Right atrium auricular region (tissue), 2 donors: ENCODE data around the gene CEP170B. TPM values are rescaled to one million over a fixed set of nuclear protein-coding genes. Genes with fewer than 3 reads are reported as not detected.

Experiments used
- DNase-seq: peaks from one replicate; pipeline ENCODE4 v3.0.0-alpha.2; 2019; ENCODE audit warnings: low spot score
- H3K27ac ChIP-seq, 2 donors: fragments of 200-600 bp; sonication (generic); 1 replicate in 1 of 2; 2 replicates in 1 of 2; pipeline ENCODE4 v1.5.1; 2016 to 2019
- H3K27me3 ChIP-seq, 2 donors: fragments of 200-600 bp; sonication (generic); one replicate each; pipeline versions ENCODE4 v1.5.1 to v1.6.0; 2017 to 2019
- H3K36me3 ChIP-seq: fragments of 200-600 bp; sonication (generic); one replicate; pipeline ENCODE4 v1.5.1; 2016
- H3K4me1 ChIP-seq, 2 donors: fragments of 200-600 bp; sonication (generic); one replicate each; pipeline versions ENCODE4 v1.5.1 to v1.6.0; 2017 to 2019
- H3K4me3 ChIP-seq, 2 donors: fragments of 200-600 bp; sonication (generic); 1 replicate in 1 of 2; 2 replicates in 1 of 2; pipeline ENCODE4 v1.5.1; 2017 to 2019; ENCODE audit warnings: mild to moderate bottlenecking in 1 of 2, moderate library complexity in 1 of 2
- H3K9me3 ChIP-seq, 2 donors: fragments of 200-600 bp; sonication (generic); one replicate each; pipeline ENCODE4 v1.5.1; 2019
- CTCF ChIP-seq, 2 donors: fragments of 200-600 bp; sonication (generic); IDR thresholded peaks; one replicate each; pipeline ENCODE4 v1.5.1; 2019; ENCODE audit warnings: antibody characterized with exemption in 2 of 2
- total RNA-seq, 2 donors: library from RNA; depleted of rRNA; stranded (reverse); fragments of >200 nt; gene quantifications; one replicate each; pipeline ENCODE4 v1.1.0, GENCODE V29; 2016

CEP170B gene
- total RNA-seq, 2 donors from 2014 or later = 7.9 to 15.1 TPM

DNA sequence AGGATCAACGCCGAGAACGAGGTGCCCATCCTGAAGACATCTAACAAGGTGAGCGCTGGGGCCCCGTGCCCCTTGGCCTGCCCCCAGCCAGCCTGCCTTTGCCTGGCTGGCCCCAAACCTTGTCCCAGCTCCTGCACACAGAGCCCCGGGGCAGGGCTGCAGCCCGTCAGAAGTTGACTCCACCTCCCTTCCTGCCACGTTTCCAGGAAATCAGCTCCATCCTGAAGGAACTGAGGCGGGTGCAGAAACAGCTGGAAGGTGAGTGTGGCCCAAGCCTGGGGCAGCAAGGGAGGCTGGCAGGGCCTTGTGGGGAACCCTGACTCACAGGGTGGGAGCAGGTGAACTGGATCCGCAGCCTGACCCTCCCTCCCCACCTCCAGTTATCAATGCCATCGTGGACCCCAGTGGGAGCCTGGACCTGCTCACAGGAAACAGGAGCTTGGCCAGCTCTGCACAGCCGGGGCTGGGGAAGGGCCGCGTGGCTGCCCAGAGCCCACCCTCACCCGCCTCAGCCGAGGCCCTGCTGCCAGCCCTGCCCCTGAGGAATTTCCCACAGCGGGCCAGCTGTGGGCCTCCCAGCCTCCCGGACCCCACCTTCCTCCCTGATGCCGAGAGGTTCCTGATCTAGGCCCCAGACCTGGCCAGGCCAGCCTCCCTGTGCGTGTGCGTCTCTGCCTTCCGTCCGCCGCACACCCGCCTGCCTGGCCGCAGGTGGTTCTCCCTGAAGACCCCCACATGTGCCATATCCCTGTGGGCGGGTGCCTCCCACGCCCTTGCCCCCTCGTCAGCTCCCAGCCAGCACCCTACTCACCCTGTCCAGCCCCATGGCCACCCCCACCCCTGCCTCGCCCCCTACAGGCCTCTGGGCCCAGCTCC, 29.5 kb downstream of the CEP170B start:
- H3K4me3 ChIP-seq = no peak overlapping the region
- no peaks in the 10 kb centered on the region for H3K36me3 ChIP-seq
- peaks cover 0 to 20% of the 10 kb centered on the region in 2 donors for H3K4me1 ChIP-seq
- H3K9me3 ChIP-seq = no peaks in the 10 kb centered on the region
- no peak for TF ChIP-seq CTCF (IDR thresholded peaks at IDR 0.05)
- H3K27ac ChIP-seq = no peak overlapping the region
- DNase-seq = no peak
- H3K27me3 ChIP-seq = no peaks in the 10 kb centered on the region

DNA sequence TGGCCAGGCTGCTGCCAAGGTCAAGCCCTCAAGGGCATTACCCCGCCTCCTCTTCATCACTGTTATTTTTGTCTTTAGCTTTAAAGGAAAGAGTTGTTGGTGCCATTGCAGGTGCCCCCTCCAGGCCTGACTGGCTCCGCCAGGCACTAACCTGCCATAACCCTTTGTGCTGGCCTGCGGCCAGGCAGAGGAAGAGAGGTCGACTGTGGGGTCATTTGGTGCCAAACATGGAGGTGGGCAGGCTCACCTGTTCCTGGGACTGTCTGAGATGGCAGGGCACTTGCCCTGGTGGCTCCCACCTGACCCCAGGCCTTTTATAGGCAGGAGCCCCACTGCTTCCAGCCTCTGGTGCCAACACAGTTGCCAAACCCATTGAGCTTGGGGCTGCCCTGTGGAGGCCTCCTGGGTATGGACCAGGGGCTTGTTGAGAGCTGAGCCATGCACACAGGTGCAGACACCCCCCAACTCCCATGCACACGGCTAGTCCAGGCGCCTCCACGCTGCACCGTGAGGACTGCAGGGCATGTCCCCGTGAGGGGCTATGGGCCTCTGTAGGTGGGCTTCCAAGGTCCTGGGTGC, 30.2 kb downstream of the CEP170B start:
- Histone ChIP-seq H3K27ac (no peak overlapping the region), H3K4me1 (peaks cover 0 to 20% of the 10 kb centered on the region in 2 donors), H3K9me3 (no peaks in the 10 kb centered on the region), H3K36me3 (no peaks in the 10 kb centered on the region), H3K4me3 (no peak overlapping the region), H3K27me3 (no peaks in the 10 kb centered on the region)
- DNase-seq = no peak
- TF ChIP-seq CTCF (IDR thresholded peaks at IDR 0.05) = no peak

DNA sequence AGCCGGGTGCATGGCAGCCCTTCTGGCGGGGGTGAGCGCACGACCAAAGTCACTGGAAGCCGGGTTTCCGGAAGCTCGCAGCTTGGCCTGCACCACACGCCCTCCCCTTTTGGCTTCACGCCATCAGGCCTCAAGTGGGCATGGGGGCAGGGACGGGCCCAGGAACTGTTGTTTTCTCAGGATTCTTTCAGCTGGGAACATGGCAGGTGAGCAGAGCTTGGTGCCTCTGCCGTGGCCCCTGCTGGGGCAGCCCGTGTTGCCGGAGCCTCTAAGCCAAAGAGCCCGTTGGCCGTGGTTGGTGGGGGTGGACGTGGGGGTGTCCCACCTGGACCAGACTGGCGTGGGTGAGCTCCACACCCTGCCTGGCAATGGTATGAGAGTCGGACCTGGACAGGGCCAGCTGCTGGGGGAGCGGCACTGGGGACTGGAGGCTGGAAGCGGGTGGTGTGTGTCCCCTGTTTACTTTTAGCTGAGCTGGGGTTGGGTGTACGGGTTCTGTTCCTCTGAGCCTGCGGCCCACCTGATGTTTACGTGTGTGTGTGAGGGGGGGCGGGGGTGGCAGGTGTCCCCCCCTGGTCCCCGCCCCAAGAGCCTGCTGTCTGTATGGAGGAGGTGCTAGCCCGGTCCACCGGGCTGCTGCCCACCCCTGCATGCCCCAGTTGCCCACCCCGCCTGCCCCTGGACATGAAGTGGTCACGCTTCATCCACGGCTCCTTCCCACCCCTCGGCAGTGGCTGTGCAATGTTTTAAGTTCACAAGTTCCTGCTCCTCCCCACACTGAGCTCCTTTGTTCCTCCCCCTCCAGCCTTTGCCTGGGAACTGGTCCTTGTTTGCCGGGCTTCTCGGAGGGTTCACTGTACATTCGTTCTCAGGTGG, 31.0 kb downstream of the CEP170B start:
- H3K9me3 ChIP-seq = no peaks in the 10 kb centered on the region
- H3K36me3 ChIP-seq = no peaks in the 10 kb centered on the region
- no peak overlapping the region for H3K27ac ChIP-seq
- peaks cover 0 to 20% of the 10 kb centered on the region in 2 donors for H3K4me1 ChIP-seq
- DNase-seq = no peak
- no peak for TF ChIP-seq CTCF (IDR thresholded peaks at IDR 0.05)
- no peaks in the 10 kb centered on the region for H3K27me3 ChIP-seq
- no peak overlapping the region for H3K4me3 ChIP-seq

DNA sequence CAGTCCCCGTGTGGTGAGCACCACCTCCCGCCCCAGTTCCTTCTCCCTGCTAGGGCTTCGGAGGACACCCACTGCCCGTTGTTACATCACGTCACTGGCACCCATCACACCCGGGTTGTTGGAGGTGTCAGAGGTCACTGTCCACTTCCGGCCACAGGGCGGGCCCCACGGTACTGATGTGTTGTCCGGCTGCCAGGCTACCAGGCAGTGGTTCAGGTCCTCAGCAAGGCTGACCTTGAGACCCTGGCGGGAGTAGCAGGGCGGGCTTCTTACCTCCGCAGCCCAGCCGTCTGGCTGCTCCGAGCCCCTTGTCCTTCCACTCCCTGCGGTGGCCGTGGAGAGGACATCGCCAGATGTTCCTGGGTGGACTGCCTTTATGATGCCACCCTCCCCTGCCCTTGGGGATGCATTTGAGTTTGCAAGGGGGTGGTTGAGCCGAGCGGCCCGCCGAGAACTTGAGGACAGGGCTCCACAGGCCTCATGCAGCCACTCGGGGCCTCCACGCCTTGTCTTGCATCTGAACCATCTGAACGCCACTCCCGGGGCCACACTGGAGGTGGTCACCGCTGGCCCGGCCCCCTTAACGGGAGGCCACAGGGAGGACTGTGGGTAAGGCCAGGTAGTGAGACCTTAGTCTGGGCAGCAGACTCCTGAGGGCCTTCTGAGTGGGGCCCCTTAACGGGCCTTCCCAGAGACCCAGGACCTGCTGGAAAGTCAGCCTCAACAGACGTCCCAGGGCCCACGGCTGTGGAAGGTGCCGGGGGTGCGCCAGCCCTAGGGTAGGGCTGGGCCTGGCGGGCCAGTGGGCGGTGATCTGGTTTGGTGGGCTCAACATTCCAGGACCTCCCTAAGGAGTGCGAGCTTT, 32.5 kb downstream of the CEP170B start:
- Histone ChIP-seq H3K27ac (no peak overlapping the region), H3K36me3 (no peaks in the 10 kb centered on the region), H3K27me3 (no peaks in the 10 kb centered on the region), H3K4me1 (peaks cover 0 to 20% of the 10 kb centered on the region in 2 donors), H3K4me3 (no peak overlapping the region), H3K9me3 (no peaks in the 10 kb centered on the region)
- DNase-seq = no peak
- no peak for TF ChIP-seq CTCF (IDR thresholded peaks at IDR 0.05)

DNA sequence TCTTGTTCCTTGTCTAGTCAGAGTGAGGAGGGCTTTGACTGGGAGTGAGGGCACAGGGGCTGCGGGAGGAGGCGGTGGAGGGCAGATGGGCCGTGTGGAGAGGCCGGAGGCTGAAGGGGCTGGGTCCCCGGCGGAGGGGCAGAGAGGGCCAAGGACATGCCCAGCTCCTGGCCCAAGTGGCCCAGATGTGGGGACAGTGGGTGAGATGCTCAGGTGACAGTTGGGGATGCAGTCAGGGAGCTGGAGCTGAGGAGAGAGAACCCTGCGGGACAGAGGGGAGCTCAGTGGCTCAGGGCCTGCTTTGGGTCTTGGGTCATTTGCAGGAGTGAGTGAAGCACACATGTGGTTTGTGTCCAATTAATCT, 33.1 kb downstream of the CEP170B start:
- Histone ChIP-seq H3K27me3 (no peaks in the 10 kb centered on the region), H3K4me3 (no peak overlapping the region), H3K9me3 (no peaks in the 10 kb centered on the region), H3K4me1 (peaks cover 0 to 20% of the 10 kb centered on the region in 2 donors), H3K27ac (no peak overlapping the region), H3K36me3 (no peaks in the 10 kb centered on the region)
- no peak for TF ChIP-seq CTCF (IDR thresholded peaks at IDR 0.05)
- DNase-seq = no peak
